Brain microvascular endothelial cell (primary cell): ENCODE results near the gene TMUB2.
"Not testable (repeated sequence)": the region's sequence is repeated elsewhere in the genome, so short reads cannot be mapped to it uniquely, and the experiment has no call there.

ENCODE experiments used
- DNase-seq: peaks from one replicate; pipeline ENCODE4 v3.0.0-alpha.2; 2020
- H3K27ac ChIP-seq: fragments of 250-450 bp; sonication (Bioruptor Pico); 2 replicates; pipeline ENCODE4 v1.5.1; 2020; ENCODE audit warnings: mild to moderate bottlenecking, moderate library complexity
- H3K27me3 ChIP-seq: fragments of 250-450 bp; sonication (Bioruptor Pico); replicated peaks from 2 replicates; pipeline ENCODE4 v1.5.1; 2020; ENCODE audit warnings: mild to moderate bottlenecking
- H3K36me3 ChIP-seq: fragments of 250-450 bp; sonication (Bioruptor Pico); replicated peaks from 2 replicates; pipeline ENCODE4 v1.5.1; 2020; ENCODE audit warnings: mild to moderate bottlenecking
- H3K4me3 ChIP-seq: 2 replicates; pipeline ENCODE4 v1.5.1; 2011; ENCODE audit warnings: low read depth, mild to moderate bottlenecking, control low read depth, low read length, moderate library complexity
- in situ Hi-C: cut with HindIII; loops from 2 replicates; pipeline ENCODE4 v1.10.0; 2017; ENCODE audit warnings: low sequenced_read_pairs, low pct_ligation_motif_present
- TF ChIP-seq, protein P1 (sequence below): IDR thresholded peaks from 2 replicates; pipeline ENCODE4 v1.5.1; 2011; ENCODE audit warnings: low read depth, mild to moderate bottlenecking, moderate library complexity, low read length, control low read depth, inconsistent platforms; ENCODE audit errors: missing control alignments

TMUB2 gene

DNA sequence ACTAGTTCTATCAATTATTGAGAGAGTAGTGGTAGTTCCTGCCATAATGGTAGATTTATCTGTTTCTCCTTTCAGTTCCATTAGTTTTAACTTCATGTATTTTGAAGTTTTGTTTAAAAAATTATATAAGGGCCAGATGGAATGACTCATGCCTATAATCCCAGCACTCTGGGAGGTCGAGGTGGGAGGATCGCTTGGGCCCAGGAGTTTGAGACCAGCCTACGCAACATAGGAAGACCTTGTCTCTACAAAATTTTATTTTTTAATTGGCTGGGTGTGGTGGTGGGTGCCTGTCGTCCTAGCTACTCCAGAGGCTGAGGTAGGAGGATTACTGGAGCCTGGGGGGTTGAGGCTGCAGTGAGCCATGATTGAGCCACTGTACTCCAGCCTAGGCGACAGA lies 46.8 kb downstream of the TMUB2 start:
- Histone ChIP-seq H3K27me3 (no peaks in the 10 kb centered on the region), H3K27ac (no peak overlapping the region), H3K36me3 (no peaks in the 10 kb centered on the region), H3K4me3 (no peak overlapping the region)
- in situ Hi-C loops = no loop called here
- DNase-seq = no peak
- TF ChIP-seq, protein P1, sequence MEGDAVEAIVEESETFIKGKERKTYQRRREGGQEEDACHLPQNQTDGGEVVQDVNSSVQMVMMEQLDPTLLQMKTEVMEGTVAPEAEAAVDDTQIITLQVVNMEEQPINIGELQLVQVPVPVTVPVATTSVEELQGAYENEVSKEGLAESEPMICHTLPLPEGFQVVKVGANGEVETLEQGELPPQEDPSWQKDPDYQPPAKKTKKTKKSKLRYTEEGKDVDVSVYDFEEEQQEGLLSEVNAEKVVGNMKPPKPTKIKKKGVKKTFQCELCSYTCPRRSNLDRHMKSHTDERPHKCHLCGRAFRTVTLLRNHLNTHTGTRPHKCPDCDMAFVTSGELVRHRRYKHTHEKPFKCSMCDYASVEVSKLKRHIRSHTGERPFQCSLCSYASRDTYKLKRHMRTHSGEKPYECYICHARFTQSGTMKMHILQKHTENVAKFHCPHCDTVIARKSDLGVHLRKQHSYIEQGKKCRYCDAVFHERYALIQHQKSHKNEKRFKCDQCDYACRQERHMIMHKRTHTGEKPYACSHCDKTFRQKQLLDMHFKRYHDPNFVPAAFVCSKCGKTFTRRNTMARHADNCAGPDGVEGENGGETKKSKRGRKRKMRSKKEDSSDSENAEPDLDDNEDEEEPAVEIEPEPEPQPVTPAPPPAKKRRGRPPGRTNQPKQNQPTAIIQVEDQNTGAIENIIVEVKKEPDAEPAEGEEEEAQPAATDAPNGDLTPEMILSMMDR = no peak

DNA sequence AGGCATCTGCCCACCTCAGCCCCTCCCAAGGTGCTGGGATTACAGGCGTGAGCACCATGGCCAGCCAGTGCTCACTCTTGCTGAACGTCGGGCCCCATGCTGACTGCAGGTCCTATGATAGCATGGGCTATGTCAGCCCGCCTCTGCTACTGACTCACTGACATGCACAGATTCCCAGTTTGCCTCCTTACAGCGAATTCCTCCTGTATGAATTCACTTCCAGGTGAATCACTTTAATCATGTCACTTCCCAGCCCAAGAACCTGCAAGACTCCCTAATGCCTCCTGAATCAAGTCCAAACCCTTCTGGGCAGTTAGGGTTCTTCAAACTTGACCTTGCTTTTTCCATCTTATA lies 48.8 kb downstream of the TMUB2 start:
- peak overlapping the region; percentile 32 for H3K27ac ChIP-seq

DNA sequence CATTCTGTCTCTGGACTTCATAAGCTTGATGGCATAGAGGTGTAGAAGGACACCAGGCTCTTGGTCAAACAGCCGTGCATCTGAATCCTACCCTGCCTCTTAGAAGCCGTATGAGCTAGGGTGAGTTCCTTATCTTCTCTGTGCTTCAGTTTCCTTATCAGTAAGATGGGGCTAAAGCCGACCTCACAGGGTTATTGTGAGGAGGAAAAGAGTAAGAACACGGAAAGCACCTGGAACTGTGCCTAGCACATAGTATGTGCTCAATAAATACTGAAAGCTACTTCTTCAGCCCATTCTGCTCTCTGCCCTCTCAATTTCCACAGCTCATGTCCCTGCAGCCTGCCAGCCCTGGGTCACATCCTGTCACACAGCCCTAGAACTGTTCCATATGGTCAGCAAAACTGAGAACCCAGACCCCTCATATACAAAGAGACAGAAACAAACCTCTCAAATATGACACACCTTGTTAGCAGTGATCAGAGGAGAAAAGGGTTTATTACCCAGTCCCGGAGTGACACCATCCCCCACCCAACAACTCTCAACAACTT lies 49.7 kb downstream of the TMUB2 start:
- no peak for DNase-seq
- H3K4me3 ChIP-seq = no peak overlapping the region
- TF ChIP-seq, protein P1 = no peak
- H3K36me3 ChIP-seq = no peaks in the 10 kb centered on the region
- in situ Hi-C loops = no loop called here
- no peaks in the 10 kb centered on the region for H3K27me3 ChIP-seq
- no peak overlapping the region for H3K27ac ChIP-seq

More for the DNA sequence above, 48.8 kb downstream of the TMUB2 start:
- Histone ChIP-seq H3K4me3 (no peak overlapping the region), H3K27me3 (no peaks in the 10 kb centered on the region), H3K36me3 (no peaks in the 10 kb centered on the region)
- in situ Hi-C loops = no loop called here
- TF ChIP-seq, protein P1 = no peak
- peak; percentile 70 for DNase-seq

DNA sequence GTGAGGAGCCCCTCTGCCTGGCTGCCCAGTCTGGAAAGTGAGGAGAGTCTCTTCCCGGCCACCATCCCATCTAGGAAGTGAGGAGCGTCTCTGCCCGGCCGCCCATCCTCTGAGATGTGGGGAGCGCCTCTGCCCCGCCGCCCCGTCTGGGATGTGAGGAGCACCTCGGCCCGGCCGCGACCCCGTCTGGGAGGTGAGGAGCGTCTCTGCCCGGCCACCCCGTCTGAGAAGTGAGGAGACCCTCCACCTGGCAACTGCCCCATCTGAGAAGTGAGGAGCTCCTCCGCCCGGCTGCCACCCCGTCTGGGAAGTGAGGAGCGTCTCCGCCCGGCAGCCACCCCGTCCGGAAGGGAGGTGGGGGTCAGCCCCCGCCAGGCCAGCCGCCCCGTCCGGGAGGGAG lies 51.1 kb downstream of the TMUB2 start:
- H3K27ac ChIP-seq, H3K4me3 ChIP-seq, H3K27me3 ChIP-seq, DNase-seq, H3K36me3 ChIP-seq, in situ Hi-C loops: not testable (repeated sequence)

DNA sequence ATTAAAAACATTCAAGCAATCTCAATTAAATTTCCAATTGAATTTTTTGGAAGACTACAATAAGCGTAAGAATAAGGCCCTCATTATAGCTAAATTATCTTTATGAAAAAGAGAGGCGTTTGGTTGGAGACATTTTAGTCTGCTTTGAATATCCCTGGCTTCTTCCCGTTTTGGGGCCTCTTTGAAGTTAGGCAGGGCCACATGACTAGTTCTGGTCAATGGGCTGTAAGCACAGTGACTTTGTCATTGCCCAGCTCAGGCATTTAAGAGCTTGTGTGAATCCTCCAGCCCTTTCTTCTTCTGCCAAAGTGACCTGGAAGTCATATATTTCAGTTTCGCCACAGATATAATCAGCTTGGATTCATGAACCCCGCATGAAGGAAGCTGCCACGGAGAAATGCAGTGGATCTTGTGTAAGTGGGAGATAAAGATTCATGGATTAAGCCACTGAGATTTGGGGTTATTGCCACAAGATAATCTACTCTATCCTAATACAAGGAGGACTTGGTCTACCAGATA lies 54.4 kb downstream of the TMUB2 start:
- TF ChIP-seq, protein P1 = no peak
- Histone ChIP-seq H3K27me3 (no peaks in the 10 kb centered on the region), H3K27ac (no peak overlapping the region), H3K36me3 (no peaks in the 10 kb centered on the region), H3K4me3 (no peak overlapping the region)
- DNase-seq = no peak
- in situ Hi-C loops = no loop called here
